Inflammatory macrophage (primary cell): ENCODE measurements around the gene CCL22.
"Not testable (repeated sequence)": the region's sequence is repeated elsewhere in the genome, so short reads cannot be mapped to it uniquely, and the experiment has no call there.

ENCODE experiments used
- DNase-seq, 2 donors: peaks; one replicate each; pipeline ENCODE4 v3.0.0-alpha.2; 2020 to 2022

Gene CCL22

DNA sequence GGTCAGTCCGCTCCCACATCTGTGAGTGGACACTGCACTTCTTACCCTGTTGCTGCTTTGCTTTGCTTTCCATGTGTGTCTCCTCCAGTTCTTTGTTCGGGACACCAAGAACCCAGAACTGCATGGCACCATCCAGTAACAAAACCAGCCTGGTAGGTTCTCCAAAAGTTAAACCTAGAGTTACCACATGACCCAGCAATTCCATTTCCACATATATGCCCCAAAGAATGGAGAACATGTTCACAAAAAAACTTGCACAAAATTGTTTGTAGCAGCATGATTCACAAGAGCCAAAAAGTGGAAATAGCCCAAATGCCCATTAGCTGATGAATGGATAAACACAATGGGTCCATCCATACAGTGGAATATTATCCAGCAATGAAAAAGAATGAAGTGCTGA lies 10.3 kb upstream of the CCL22 start:
- DNase-seq, result peak; percentile 74 to 91

- peak; percentile 49 to 65 for DNase-seq
Measured at GRCh38 chr16:57349212-57350031, 9.2 kb upstream of the CCL22 start.

- no peak for DNase-seq
Measured at GRCh38 chr16:57352636-57353047, 5.9 kb upstream of the CCL22 start.

DNA sequence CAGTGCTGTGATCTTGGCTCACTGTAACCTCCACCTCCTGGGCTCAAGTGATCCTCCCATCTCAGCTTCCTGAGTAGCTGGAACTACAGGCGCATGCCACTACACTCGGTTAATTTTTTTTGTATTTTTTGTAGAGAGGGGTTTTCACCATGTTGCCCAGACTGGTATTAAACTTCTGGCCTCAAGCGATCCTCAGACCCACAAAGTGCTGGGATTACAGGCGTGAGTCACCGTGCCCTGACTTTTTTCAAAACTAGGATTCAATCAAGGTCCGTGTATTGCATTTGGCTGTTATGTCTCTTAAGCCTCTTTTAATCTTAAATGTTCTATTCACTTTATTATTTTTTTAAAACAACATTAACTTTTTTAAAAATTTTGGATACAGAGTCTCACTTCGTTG lies 4.3 kb upstream of the CCL22 start:
- no peak for DNase-seq

- no peak for DNase-seq
Measured at GRCh38 chr16:57355898-57356414, 2.6 kb upstream of the CCL22 start.

- no peak for DNase-seq
Measured at GRCh38 chr16:57356547-57356946, 2.0 kb upstream of the CCL22 start.

DNA sequence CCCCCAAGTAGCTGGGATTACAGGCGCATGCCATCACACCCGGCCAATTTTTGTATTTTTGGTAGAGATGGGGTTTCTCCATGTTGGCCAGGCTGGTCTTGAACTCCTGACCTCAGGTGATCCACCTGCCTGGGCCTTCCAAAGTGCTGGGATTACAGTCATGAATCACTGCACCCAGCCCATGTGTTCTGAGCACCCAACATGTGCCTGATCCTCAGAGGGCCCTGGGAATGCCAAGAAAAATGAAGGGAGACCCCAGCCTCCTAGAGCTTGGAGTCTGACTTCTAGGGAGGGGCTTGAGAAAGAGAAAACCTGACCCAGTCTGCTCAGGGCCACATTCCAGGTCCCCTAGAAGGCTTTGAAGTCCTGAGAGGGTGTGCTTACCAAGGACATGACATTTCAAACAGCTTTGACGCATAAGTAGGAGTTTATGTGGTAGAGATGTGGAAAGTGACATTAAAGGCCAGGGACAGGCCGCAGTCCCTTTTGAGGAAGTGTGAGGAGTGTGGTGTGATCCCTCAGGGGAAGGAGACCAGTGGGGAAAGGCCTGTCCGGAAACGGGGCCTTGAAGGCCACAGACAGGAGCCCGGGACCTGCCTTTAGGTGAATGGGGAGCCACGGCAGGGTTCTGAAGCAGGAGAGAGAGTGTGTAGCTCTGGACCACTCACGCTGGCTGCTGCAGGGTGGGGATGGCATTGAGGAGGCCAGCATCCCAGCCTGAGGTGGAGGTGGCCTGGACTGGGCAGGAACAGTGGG lies 1.1 kb upstream of the CCL22 start:
- peak; percentile 80 to 90 for DNase-seq

- peak; percentile 32 to 62 for DNase-seq
Measured at GRCh38 chr16:57358086-57358420, 530 bp upstream of the CCL22 start.

DNA sequence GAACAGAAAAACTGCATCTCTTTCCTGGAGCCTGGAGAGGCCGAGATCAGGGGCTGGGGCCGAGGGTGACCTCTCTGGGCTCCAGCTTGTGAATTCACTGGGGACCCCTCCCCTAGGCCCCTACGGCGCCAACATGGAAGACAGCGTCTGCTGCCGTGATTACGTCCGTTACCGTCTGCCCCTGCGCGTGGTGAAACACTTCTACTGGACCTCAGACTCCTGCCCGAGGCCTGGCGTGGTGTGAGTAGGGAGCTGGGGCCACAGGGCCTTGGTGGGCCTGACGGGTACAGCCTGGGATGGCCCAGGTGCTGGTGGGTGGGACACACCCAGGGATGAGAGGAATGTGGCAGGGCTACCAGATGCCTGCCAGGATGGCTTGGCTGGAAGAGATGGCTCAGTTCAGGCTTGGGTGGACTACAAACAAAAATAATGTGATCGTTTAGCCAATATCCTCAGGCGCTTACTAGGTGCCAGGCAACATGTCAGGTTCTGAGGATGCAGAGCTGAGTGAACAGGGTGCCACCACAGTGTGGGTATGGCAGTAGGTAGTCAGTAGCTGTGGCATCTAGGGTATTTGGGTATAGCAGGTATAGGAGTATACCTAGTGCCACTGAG lies 1.8 kb downstream of the CCL22 start:
- no peak for DNase-seq

GRCh38 chr16:57361404-57361803 lies 2.8 kb downstream of the CCL22 start:
- DNase-seq, result no peak

DNA sequence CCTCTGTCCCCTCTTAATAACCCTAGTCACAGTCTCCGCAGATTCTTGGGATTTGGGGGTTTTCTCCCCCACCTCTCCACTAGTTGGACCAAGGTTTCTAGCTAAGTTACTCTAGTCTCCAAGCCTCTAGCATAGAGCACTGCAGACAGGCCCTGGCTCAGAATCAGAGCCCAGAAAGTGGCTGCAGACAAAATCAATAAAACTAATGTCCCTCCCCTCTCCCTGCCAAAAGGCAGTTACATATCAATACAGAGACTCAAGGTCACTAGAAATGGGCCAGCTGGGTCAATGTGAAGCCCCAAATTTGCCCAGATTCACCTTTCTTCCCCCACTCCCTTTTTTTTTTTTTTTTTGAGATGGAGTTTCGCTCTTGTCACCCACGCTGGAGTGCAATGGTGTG lies 5.6 kb downstream of the CCL22 start:
- DNase-seq, result no peak

- peak in 1 of 2 donors; percentile 66 for DNase-seq
Measured at GRCh38 chr16:57366544-57367040, 8.0 kb downstream of the CCL22 start.

DNA sequence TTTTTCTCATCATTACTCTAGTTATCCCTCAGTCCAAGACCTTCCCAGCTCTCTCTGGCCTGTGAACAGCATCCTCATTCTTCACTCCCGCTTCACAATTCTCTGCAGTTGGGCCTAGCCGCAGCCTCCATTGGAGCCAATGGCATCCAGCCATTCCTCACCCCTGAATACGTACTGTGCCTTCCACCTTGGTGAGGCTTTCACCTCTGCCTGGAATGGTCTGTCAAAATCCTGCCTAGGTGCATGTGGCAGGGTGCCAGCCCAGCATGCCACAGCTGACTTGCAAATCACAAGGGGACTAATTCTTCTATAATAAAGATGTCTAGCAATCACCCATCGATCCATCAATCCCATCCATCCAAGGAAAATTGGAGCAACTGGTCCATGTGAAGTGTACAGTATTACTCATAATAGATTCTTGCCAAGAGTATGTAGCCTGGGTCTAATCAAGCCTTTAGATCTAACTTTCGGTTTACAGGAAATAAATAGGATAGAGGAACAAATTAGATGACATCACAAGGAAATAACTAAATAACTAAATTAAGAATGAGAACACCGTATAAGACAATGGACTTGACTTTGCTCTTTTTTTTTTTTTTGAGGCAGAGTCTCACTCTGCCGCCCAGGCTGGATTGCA lies 8.7 kb downstream of the CCL22 start:
- DNase-seq, result peak in 1 of 2 donors; percentile 30

- no peak for DNase-seq
Measured at GRCh38 chr16:57371494-57372371, 13.2 kb downstream of the CCL22 start.

GRCh38 chr16:57372372-57373116 lies 14.0 kb downstream of the CCL22 start, which contains the start of gene CX3CL1:
Gene CX3CL1, plus strand, starts transcription at chr16:57372490. Its CDS starts 79 bp downstream, at chr16:57372569.
- DNase-seq, result no peak

- DNase-seq, result no peak
Measured at GRCh38 chr16:57373117-57373947, 14.7 kb downstream of the CCL22 start.

DNA sequence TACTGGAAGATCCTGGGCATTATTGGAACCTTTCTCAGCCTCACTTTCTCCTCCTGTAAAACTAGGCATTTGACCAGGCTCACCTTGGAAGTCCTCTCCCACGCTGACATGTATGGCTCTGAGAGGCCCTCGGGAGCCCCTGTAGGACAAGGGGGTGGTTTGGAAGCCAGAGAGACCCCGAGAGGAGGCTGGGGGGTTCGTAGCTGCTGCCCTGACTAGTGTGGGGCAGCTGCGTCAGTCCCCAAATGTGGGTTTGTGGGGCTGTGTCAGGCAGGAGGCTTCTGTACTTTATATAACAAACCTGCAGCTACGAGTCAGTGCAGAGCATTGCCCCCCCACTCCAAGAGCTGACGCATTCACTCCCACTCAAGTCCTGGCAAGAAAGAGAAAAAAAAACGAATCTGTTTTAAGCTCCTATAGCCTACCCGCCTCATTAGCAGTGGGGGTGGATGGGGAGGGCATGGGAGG lies 15.5 kb downstream of the CCL22 start:
- peak in 1 of 2 donors; percentile 20 for DNase-seq

DNA sequence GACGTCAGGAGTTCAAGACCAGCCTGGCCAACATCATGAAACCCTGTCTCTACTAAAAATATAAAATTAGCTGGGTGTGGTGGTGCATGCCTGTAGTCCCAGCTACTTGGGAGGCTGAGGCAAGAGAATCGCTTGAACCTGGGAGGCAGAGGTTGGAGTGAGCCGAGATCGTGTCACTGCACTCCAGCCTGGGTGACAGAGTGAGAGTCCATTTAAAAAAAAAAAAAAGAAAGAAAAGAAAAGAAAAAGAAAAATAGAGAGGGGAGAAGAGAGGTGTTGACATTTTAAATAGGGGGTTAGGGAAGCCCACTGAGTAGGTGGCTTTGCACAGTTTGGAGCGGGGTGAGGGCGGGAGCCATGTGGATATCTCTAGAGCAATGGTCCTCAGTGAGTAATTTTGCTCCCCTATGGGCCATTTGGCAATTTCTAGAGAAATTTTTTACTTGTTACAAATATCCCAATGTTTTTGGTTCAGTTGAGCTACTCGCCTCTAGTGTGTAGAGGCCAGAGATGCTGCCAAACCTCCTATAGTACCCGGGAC lies 16.4 kb downstream of the CCL22 start:
- not testable (repeated sequence) for DNase-seq

- DNase-seq, result no peak
Measured at GRCh38 chr16:57376313-57376818, 17.8 kb downstream of the CCL22 start.
